SH-SY5Y (cell line): ENCODE measurements around the gene PITX2.

Experiments used
- GATA2 ChIP-seq: IDR thresholded peaks from 2 replicates; pipeline ENCODE4 v1.6.1; 2011; ENCODE audit warnings: mild to moderate bottlenecking, low read depth, low read length
- GATA3 ChIP-seq: IDR thresholded peaks from 2 replicates; pipeline ENCODE4 v1.6.1; 2011; ENCODE audit warnings: low read depth, mild to moderate bottlenecking, low read length, moderate library complexity

DNA sequence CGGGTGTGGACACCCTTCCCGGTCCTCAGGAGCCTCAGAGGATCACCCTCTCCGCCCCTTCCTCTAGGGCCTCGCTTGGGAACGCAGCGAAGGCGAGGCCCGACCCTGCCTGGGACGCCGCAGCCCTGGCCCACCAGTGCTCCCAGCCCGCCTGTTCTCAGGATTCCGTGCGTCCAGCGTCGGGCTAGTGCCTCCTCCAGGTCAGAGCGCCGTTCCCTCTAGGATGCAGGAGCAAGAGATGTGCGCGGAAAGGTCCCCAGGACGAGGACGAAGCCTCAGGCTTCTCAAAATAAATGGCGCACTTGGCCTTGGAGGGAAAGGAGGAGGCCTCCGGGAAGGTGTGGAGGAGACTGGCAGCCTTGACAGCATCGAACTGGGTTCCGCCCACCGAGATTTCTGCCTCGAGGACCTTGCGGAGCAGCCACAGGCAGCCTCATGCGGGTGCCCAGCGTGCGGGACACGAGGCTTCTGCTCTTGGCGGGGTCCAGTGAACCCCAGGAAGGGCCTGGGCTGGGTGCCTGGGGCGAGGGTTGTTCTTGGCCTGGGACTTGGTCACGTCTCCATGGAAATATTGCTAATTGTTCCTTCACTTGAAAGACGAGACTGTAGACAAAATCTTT is 35.1 kb downstream of the PITX2 start:
- TF ChIP-seq GATA2 (no peak), GATA3 (no peak)
